GM21786 (cell line): Measurements from ENCODE around the gene KCNJ13.

Experiments used
- ATAC-seq: cut with Tn5 transposase; IDR thresholded peaks from one replicate; pipeline ENCODE4 v1.9.1; 2021; ENCODE audit not compliant: unreplicated experiment

KCNJ13 gene

DNA sequence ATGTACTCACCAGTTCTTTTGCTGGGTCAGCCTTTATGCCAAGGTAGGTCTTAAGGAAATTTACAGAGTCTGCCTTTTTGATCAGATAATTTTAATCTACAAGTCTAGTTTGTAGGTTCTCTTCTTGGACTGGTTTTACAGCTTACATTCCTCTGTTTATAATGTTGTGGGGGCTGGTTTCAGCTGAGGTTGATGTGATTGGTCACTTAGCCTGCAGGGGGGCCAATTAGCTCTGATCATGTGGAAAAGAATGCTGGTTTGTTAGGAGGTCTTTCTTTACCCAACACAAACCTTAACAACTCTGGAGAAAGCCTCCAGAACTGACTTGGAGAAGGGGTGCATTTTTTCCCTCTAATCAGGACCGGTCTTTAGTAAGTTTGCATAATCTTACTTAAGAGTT is at the start of gene KCNJ13:
Gene KCNJ13 (minus strand): TSS at position 131 of the 400 bp plus-strand sequence. CDS start 5,203 bp downstream, outside the sequence.
- ATAC-seq = no peak

DNA sequence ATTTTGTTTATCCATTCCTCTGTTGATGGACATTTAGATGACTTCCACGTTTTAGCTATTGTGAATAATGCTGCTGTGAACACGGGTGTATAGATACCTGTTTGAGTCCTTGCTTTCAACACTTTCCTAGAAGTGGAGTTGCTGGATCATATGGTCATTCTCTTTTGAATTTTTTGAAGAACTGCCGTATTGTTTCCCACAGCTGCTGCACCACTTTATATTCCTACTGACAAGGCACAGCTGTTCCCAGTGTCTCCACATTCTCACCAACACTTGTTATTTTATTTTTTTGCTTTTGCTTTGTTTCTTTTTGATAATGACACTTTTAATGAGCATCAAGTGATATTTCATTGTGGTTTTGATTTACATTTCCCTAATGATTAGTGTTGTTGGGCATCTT is 41.4 kb upstream of the KCNJ13 start:
- no peak for ATAC-seq

DNA sequence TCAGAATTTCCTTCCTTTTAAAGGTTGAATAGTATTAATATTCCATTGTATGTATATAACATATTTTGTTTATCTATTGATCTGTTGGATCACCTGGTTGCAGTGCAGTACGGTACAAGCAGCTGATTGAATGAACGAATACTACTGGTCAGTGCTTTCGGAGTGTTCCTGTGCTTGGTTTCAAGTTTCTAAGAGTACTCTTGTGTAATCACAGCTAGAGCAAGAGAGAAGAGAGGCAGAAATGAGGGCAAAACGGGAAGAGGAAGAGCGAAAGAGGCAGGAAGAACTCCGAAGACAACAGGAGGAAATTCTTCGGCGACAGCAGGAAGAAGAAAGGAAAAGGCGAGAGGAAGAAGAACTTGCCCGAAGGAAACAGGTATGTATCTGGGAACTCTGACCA is 40.3 kb upstream of the KCNJ13 start:
- ATAC-seq = no peak

DNA sequence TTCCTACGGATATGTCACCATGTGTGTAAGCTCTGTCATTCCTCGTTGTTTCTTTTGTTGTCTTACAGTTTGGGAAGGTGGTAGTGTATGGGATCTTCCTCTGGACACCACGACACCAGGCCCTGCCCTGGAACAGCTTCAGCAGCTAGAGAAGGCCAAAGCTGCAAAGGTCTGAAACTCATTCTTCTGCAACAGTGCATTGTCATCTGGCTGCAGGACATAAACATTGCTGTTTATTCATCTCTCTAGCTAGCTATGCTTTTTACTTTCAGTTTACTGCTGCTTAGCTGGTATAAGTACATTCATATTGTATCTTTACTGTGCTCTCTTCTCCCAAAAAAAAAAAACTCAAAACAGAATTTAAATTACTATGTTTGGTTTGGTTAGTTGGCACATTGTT is 39.2 kb upstream of the KCNJ13 start:
- ATAC-seq = no peak

DNA sequence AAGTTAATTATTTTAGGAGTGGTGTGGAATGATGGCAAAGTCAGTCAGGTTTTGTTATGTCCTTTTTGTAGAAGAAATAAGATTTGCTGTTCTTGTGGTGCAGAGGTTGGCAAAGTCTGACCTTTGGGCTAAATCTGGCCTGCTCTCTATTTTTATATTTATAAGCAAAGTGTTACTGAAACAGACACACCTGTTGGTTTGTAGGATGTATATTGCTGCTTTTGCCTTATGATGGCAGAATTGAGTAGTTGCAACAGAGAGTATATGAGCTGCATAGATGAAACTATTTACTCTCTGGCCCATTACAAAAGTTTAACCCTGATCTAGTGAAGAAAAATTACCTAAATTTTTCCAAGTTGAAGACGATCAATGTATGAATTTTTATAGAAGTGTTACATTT is 34.1 kb upstream of the KCNJ13 start:
- ATAC-seq = no peak

DNA sequence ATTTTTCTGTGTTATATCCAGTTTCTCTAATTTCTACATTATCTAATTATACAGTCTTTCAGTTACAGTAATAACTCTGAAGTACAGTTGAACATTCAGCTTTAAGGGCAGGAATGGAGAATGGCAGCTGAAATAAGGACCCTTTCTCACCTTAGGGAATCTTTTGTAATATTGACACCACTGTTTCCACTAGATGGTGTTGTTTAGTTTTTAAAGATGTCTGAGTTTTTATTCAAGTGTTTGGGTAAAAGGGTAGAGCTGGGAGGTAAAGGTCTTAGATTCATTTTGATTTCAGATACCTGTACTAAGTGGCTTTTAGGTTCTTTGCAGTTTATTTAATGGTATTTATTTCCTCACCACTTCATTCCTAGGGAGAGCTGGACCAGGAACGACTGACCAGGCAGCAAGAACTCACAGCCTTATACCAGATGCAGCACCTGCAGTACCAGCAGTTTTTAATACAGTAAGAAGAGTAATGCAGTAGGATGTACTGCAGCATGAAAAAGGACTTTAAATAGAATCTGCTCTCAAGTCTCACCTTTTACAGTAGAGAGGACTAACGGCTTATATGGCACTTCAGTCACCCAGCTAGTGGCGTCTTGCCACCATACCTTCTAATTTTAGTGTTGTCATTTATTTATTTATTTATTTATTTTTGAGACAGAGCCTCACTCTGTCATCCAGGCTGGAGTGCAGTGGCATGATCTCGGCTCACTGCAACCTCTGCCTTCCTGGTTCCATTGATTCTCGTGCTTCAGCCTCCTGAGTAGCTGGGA is 33.2 kb upstream of the KCNJ13 start:
- ATAC-seq = no peak

DNA sequence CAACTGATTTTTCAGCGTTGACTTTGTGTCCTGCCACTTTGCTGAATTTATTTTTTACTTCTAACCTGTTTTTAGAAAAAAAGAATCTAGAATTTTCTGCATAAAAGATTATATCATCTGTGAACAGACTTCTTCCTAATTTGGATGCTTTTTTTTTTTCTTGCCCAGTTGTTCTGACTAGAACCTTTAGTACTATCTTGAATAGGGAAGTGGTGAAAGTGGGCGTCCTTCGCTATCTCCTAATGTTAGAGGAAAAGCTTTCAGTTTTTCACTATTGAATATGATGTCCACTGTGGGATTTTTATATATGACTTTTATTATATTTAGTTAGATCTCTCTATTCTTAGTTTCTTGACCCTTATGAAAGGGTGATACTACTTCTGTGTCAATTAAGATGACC is 25.7 kb upstream of the KCNJ13 start:
- no peak for ATAC-seq

DNA sequence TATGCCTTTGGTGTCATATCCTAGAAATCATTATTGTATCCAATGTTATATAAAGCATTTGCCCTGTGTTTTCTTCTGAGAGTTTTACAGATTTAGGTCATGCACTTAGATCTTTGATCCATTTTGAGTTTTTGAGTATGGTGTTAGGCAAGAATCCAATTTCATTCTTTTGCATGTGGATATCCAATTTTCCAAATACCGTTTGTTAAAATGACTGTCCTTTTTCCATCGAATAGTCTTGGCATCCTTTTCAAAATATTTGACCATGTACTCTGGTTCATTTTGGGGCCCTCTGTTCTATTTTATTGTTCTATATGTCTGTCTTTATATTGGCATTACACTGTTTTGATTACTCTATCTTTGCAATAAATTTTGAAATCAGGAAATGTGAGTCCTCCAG is 23.8 kb upstream of the KCNJ13 start:
- ATAC-seq = no peak

DNA sequence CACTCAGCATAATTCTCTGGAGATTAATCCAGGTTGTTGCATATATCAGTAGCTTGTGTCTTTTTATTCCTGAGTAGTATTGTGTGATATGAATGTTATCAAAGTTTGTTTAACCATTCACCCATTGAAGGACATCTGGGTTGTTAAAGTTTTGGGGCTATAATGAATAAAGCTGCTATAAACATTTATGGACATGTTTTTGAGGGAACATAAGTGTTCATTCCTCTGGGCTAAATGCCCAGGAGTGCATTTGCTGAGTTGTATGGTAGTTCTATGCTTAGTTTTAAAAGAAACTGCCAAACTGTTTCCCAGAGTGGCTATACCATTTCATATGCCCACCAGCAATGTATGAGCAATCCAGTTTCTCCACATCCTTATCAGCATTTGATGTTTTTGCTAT is 21.8 kb upstream of the KCNJ13 start:
- no peak for ATAC-seq

DNA sequence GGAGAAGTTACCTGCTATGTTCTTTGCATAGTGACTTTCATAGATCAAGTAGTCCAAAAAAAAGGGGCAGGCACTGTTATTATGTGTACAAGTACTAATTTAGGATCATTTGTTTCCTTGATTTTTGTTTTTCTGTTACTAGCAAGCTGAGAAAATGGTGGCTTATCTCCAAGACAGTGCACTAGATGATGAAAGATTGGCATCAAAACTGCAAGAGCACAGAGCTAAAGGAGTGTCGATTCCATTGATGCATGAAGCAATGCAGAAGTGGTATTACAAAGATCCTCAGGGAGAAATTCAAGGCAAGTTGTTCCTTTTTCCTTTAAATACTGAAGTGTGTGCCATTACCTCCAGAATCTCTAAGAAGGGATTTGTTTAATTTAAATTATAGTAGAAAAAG is 19.6 kb upstream of the KCNJ13 start:
- no peak for ATAC-seq

DNA sequence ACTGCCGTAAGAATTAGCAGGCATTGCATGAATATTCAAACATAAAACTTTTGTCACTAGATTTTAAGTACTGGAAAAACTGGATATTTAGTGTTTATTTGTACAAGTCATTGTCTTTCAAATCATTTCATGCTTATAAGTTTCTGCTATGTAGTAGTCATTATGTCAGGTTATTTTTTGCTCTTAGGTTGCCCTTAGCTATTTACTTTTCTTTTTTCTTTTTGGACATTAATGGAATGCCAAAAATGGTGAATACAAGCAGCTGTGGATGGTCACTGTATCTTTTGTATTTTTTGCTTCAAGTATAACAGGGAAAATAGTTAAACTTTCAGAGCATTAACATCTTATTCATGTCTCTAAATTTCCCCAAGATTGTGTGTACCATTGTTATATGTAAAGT is 18.6 kb upstream of the KCNJ13 start:
- no peak for ATAC-seq

DNA sequence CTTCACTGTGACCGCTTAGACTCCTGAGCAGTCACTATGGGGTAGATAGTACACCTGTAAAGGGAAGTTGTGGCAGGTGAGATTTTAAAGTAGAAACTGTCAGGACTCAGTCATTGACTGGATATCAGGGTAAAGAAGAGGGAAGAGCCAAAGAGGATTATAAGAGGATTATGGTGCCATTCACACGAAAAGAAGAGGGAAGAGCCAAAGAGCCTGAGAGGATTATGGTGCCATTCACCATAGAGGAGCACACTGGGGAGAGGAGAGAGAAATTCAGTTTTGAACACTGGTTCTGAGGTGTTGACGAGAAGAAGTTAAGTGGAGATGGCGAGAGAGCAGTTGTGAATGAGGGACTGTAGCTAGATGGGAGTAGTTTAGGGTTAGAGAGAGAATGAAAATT is 16.9 kb upstream of the KCNJ13 start:
- no peak for ATAC-seq

DNA sequence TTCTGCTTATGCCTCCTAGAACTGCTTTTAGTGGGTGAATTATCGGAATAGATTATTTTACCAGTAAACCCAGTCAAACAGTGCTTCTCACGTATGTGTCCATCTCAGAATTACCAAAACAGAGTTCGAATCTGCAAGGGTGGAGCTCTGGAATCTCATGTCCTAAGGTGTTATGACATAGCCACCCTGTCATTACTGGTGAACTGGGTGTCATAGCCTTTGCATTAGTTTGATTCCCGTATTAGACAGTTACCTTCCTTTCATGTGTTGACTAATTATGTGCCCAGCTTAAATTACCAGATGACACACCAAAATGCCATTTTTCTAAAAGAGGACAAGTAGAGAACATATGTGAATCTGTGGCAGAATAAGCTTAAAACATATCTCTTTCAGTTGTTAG is 15.2 kb upstream of the KCNJ13 start:
- no peak for ATAC-seq

DNA sequence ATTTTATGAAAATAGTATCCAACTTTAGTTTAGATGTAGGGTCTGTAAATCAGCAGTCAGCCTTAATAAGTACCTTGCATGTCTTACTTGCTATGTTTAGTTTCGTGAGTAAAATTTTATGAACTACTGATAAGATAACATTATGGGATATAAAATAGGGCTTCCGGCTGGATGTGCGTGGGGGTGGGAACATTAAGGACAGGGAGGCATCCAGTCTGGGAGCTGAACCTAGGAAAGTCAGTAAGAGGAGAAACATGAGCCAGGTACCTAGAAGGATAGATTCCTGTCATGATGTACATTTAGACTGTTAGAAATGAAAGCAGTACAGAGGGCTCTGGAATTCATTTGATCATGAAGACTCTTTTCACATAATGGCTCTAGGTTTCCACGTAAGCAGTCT is 12.7 kb upstream of the KCNJ13 start:
- ATAC-seq = no peak

DNA sequence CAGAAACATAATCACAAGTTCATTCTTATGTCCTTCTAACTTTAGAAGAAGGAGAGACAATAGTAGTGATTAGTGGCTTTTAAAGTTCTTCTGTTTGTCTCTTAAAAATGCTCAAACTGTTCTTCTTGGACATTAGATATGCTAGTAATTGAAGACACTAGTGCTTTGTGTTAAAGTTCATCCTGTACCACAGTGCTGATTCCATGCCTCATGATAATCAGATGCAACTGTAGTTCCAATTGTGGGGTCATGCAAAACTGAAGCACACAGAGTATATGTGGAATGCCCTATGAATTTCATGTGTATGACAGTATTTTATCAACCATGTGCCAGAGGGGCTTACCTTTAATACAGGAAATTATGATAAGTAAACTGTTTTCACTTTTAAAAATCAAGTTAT is 11.4 kb upstream of the KCNJ13 start:
- ATAC-seq = no peak

DNA sequence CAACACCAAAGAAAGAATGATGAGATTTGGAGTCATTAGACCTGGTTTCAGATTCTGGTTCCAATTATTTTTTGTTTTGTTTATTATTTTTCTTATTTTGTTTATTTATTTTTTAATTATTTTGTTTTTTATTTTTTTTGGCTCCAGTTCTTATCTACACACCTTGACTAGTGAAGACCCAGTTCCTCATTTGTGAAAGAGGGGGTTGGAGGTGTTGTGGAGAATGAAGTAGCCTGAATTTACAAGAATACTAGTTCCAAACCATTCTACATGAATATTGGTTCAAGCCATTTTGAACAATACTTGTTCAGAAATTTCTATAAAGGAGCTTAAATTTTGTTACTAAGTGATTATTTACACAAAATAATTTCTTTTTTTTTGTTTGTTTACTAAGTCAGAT is 6.9 kb upstream of the KCNJ13 start:
- no peak for ATAC-seq

DNA sequence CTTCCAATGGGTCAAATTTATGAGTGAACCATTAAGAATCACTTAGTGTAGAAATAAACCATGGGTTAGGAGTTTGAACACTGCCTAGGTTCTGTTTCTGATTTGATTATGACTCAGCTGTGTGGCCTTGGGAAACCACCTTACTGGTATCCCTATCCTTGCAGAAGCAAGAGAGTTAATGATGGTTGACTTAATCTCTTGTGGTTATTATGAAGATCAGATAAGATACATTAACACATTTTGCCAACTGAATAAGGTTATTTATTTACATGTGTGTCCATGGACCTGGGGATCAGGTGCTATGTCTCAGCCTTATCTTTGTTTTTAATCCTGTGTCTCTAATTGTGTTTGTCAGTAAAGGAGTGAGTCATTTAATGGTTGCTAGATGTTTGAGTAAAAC is 5.4 kb upstream of the KCNJ13 start:
- ATAC-seq = peak; percentile 97

DNA sequence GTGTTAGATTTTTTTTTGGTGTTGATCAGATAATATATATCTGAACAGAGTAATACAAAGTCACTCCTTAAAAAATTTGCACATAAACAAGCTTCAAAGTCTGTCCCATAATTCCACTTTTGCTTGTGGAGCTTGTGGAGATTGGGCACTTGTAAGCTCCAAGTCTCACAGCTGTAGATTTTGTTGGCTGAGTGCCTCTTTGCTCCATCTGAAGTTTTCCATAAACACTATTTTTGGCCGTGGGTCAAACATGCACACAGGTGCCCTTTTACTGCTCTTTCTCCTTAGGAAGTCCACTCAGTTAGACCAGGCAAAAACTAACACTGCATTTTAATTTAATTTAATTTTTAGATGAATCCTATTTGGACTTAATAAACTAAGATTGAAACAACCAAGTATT is 3.6 kb upstream of the KCNJ13 start:
- ATAC-seq = no peak

DNA sequence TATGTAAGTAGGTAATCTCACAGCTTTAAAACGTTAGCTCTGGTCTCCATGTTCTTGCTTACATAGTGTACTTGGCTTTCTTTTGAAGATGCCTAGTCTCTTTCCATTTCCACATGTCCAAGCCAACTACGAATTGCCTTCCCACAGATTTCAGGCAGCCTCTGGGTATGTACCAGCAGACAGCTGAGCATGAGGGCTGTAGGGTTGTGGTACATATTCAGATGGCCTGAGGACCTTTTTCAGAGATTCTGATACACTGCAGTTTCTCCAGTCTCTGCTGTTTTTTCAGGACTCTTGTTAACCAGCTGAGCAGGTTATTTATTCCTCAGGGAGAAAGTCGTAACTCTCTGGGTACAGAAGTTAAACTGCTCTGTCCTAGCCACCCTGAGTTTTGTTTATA is 3.1 kb upstream of the KCNJ13 start:
- no peak for ATAC-seq

DNA sequence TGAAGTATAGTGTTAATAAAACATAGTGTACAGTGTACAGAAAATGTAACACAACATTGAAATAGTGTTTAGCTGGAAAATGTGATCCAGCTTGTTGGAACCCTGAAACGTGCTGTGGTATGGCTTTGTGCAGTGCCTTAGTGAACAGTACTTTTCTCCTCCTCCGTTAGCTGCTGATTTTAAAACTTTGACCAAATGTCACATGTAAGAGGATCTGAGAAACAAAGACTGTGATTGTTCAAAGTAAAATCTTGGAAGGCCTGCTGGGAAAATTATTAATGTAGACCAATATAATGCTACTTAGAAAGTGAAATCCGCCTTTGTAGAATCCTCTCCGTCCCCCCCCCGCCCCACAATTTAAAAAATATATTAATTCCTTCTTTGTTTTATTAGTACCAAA is 911 bp upstream of the KCNJ13 start:
- no peak for ATAC-seq

DNA sequence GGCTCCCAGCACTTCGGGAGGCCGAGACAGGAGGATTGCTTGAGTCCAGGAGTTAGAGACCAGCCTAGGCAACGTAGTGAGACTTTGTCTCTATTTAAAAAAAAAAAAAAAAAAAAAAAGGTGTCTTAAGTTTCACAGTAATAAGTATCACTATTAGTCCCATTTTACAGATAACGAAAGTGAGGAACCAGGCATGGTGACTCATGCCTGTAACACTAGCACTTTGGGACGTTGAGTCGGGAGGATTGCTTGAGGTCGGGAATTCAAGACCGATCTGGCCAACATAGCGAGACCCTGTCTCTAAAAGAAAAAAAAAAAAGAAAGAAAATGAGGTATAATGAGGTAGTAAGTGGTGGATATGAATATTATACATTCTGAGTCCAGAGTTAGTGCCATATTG is 2.5 kb downstream of the KCNJ13 start:
- no peak for ATAC-seq

DNA sequence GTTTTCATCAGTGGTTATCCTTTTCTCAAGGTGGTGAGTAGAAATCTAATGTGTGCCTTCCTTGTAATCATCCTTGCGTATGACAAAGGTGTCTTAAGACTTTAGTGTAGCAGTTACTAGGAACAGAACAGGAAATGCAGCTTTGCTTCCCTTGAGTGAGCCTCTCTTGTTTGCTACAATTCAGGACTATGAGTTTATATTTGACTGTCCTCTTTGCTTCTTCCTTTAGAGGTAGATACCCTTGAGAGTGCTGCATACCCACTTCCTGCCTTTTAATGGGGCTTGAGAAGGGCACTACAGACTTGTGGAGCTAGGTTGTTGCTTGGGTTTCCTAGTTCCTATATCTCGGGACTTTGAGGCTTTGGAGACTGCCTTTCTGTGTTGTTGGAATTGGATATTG is 3.8 kb downstream of the KCNJ13 start:
- peak; percentile 89 for ATAC-seq

DNA sequence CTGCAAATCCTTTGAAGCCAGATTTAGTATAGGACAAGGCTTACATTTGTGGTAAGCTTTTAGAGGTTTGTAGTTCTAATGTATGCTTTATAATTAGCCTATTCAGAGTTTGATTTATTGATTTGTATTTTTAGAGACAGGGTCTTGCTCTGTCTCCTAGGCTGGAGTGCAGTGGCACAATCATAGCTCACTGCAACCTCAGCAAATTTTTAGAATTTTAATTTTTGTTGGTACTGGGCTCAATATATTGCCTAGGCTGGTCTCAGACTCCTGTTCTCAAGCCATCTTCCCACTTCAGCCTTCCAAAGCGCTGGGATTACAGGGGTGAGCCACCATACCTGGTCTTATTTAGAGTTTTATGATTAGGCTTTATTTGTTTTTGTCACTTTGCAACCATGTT is 4.5 kb downstream of the KCNJ13 start:
- no peak for ATAC-seq
